KMS-11 (cell line): Measurements from ENCODE around the gene LPP.

Experiments used
- H2AFZ ChIP-seq: fragments of 200-600 bp; sonication (generic); 2 replicates; pipeline ENCODE4 v1.6.1; 2016; ENCODE audit warnings: antibody characterized with exemption, mixed run types, low read depth
- H3K27ac ChIP-seq: fragments of 200-600 bp; sonication (generic); 2 replicates; pipeline ENCODE4 v1.6.1; 2016; ENCODE audit warnings: mild to moderate bottlenecking, mixed run types
- H3K27me3 ChIP-seq: fragments of 200-600 bp; sonication (generic); 2 replicates; pipeline ENCODE4 v1.6.1; 2017; ENCODE audit warnings: mild to moderate bottlenecking, low read depth, mixed run types, moderate library complexity; ENCODE audit not compliant: insufficient read depth
- H3K36me3 ChIP-seq: fragments of 200-600 bp; sonication (generic); 2 replicates; pipeline ENCODE4 v1.6.1; 2017; ENCODE audit warnings: mild to moderate bottlenecking, mixed run types; ENCODE audit not compliant: insufficient read depth
- H3K4me1 ChIP-seq: fragments of 200-600 bp; sonication (generic); 2 replicates; pipeline ENCODE4 v1.6.1; 2016; ENCODE audit warnings: mild to moderate bottlenecking, low read depth, mixed run types; ENCODE audit not compliant: poor library complexity, severe bottlenecking
- H3K4me2 ChIP-seq: fragments of 200-600 bp; sonication (generic); 2 replicates; pipeline ENCODE4 v1.7.0; 2016; ENCODE audit warnings: mild to moderate bottlenecking, mixed run types
- H3K4me3 ChIP-seq: fragments of 200-600 bp; sonication (generic); IDR thresholded peaks from 2 replicates; pipeline ENCODE4 v1.6.1; 2017; ENCODE audit warnings: low read depth, low read length, mixed read lengths; ENCODE audit not compliant: insufficient read depth
- H3K79me2 ChIP-seq: fragments of 200-600 bp; sonication (generic); 2 replicates; pipeline ENCODE4 v1.6.1; 2016; ENCODE audit warnings: low read depth, mixed run types; ENCODE audit not compliant: insufficient read depth
- H3K9ac ChIP-seq: fragments of 200-600 bp; sonication (generic); 2 replicates; pipeline ENCODE4 v1.6.1; 2016; ENCODE audit warnings: mild to moderate bottlenecking, mixed run types
- H4K20me1 ChIP-seq: fragments of 200-600 bp; sonication (generic); 2 replicates; pipeline ENCODE4 v1.6.1; 2016; ENCODE audit warnings: mild to moderate bottlenecking, mixed run types; ENCODE audit not compliant: insufficient read depth
- TF ChIP-seq, protein P1 (sequence below): fragments of 200-600 bp; sonication (generic); conservative IDR thresholded peaks from 2 replicates; pipeline ENCODE4 v1.6.1; 2017; ENCODE audit warnings: low read depth, mild to moderate bottlenecking, antibody characterized with exemption, low read length, moderate library complexity, mixed read lengths

The LPP gene

DNA sequence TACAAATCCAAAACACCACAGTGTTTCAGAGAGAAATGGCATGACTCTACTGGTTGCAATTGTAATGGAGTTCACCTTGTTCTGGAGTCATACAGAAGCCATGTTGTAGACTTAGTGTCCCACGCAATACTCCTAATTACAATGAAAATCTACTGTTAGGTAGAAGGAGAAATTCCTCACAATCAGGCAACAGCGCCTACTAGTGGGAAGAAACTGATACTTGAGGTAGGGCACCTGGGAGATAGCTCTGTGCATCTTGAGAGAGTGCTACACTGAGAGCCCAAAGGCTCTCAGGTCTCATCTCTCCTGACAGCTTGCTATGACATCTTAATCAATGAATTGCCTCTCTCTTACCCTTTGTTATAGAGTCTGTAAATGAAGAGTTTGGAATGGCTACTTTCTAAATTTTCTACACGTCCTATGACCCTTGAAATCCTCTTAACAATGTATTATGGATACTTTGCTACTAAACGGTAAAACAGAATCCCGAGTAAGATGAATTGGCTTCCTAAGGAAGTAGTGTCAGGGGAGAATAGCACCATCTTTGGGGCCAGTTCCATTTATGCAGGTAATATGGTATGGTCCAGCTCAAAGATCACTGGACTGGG, 595.2 kb downstream of the LPP start:
- no peak overlapping the region for H3K4me2 ChIP-seq
- H2AFZ ChIP-seq = no peak overlapping the region
- no peak overlapping the region for H3K9ac ChIP-seq
- H3K27me3 ChIP-seq = no peaks in the 10 kb centered on the region
- no peak overlapping the region for H3K4me3 ChIP-seq
- H3K27ac ChIP-seq = no peak overlapping the region
- H3K79me2 ChIP-seq = no peaks in the 10 kb centered on the region
- no peaks in the 10 kb centered on the region for H4K20me1 ChIP-seq
- peaks cover 10% of the 10 kb centered on the region for H3K4me1 ChIP-seq
- no peaks in the 10 kb centered on the region for H3K36me3 ChIP-seq
- TF ChIP-seq, protein P1, sequence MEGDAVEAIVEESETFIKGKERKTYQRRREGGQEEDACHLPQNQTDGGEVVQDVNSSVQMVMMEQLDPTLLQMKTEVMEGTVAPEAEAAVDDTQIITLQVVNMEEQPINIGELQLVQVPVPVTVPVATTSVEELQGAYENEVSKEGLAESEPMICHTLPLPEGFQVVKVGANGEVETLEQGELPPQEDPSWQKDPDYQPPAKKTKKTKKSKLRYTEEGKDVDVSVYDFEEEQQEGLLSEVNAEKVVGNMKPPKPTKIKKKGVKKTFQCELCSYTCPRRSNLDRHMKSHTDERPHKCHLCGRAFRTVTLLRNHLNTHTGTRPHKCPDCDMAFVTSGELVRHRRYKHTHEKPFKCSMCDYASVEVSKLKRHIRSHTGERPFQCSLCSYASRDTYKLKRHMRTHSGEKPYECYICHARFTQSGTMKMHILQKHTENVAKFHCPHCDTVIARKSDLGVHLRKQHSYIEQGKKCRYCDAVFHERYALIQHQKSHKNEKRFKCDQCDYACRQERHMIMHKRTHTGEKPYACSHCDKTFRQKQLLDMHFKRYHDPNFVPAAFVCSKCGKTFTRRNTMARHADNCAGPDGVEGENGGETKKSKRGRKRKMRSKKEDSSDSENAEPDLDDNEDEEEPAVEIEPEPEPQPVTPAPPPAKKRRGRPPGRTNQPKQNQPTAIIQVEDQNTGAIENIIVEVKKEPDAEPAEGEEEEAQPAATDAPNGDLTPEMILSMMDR = peak; percentile 76

GRCh38 chr3:188749830-188750229, 595.9 kb downstream of the LPP start:
- H3K4me2 ChIP-seq = no peak overlapping the region
- no peak overlapping the region for H2AFZ ChIP-seq
- H4K20me1 ChIP-seq = no peaks in the 10 kb centered on the region
- no peaks in the 10 kb centered on the region for H3K79me2 ChIP-seq
- no peak overlapping the region for H3K9ac ChIP-seq
- no peaks in the 10 kb centered on the region for H3K27me3 ChIP-seq
- no peaks in the 10 kb centered on the region for H3K36me3 ChIP-seq
- no peak overlapping the region for H3K27ac ChIP-seq
- H3K4me3 ChIP-seq = no peak overlapping the region
- H3K4me1 ChIP-seq = peaks cover 10% of the 10 kb centered on the region
- TF ChIP-seq, protein P1 = no peak

DNA sequence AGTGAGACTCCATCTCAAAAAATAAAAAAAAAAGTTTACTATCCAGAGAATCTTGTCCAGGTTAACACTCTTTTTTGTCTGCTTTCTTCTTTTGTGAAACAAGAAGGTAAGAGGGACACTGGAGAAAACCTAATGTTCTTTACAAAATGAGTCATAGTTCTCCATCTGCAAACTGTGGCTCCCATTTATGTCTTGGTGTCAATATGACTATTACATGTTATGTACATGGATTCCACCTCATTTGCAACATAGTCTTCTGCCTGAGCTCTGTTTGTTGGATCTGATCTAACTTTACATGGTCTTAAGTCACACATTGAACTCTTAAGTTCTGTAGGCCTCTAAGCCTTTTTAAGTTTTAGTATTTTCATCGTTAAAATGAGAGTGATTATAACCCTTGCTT, 596.7 kb downstream of the LPP start:
- Histone ChIP-seq H4K20me1 (no peaks in the 10 kb centered on the region), H3K4me2 (no peak overlapping the region), H3K27me3 (no peaks in the 10 kb centered on the region), H3K4me3 (no peak overlapping the region), H3K9ac (no peak overlapping the region), H3K4me1 (peaks cover 10% of the 10 kb centered on the region), H3K27ac (no peak overlapping the region), H2AFZ (no peak overlapping the region), H3K36me3 (no peaks in the 10 kb centered on the region), H3K79me2 (no peaks in the 10 kb centered on the region)
- TF ChIP-seq, protein P1 = no peak

GRCh38 chr3:188752850-188753249, 598.9 kb downstream of the LPP start:
- Histone ChIP-seq H3K27me3 (no peaks in the 10 kb centered on the region), H3K4me3 (no peak overlapping the region), H3K9ac (no peak overlapping the region), H3K27ac (no peak overlapping the region), H3K4me2 (no peak overlapping the region), H3K4me1 (peaks cover 10% of the 10 kb centered on the region), H2AFZ (no peak overlapping the region), H3K36me3 (no peaks in the 10 kb centered on the region), H3K79me2 (no peaks in the 10 kb centered on the region), H4K20me1 (no peaks in the 10 kb centered on the region)
- TF ChIP-seq, protein P1 = no peak
